Coronary artery (tissue), 2 donors: ENCODE results near the gene QTRT2.

Source experiments
- DNase-seq: peaks from one replicate; pipeline ENCODE4 v3.0.0-alpha.2; 2017; ENCODE audit warnings: low spot score
- H3K27ac ChIP-seq, 2 donors: fragments of 200-600 bp; sonication (generic); one replicate each; pipeline ENCODE4 v1.5.1; 2016 to 2019
- H3K4me3 ChIP-seq: fragments of 200-600 bp; sonication (generic); 2 replicates; pipeline ENCODE4 v1.5.1; 2016; ENCODE audit warnings: mild to moderate bottlenecking, moderate library complexity
- TF ChIP-seq, protein P1 (sequence below): fragments of 200-600 bp; sonication (generic); IDR thresholded peaks from one replicate; pipeline ENCODE4 v1.5.1; 2019; ENCODE audit warnings: antibody characterized with exemption

Gene QTRT2

DNA sequence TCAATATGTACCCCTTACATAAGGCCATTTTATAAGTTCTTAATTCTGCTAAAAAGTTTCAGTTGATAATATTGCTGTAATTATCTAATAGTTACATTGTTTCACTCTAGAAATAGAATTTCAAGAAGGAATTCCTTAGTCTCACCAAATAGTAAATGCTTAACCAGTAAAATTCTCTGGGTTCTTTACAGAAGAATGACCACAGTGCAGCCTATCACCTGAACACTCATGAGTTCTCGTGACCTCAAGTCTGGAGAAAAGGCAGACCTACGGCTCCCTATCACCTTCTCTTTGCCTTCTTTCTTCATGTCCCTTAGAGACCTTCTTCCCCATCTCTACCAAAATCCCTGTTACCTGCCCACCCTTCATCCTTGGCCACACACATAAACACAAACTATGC lies 31.1 kb upstream of the QTRT2 start:
- H3K4me3 ChIP-seq: no peak overlapping the region
- TF ChIP-seq, protein P1, sequence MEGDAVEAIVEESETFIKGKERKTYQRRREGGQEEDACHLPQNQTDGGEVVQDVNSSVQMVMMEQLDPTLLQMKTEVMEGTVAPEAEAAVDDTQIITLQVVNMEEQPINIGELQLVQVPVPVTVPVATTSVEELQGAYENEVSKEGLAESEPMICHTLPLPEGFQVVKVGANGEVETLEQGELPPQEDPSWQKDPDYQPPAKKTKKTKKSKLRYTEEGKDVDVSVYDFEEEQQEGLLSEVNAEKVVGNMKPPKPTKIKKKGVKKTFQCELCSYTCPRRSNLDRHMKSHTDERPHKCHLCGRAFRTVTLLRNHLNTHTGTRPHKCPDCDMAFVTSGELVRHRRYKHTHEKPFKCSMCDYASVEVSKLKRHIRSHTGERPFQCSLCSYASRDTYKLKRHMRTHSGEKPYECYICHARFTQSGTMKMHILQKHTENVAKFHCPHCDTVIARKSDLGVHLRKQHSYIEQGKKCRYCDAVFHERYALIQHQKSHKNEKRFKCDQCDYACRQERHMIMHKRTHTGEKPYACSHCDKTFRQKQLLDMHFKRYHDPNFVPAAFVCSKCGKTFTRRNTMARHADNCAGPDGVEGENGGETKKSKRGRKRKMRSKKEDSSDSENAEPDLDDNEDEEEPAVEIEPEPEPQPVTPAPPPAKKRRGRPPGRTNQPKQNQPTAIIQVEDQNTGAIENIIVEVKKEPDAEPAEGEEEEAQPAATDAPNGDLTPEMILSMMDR: no peak
- no peak for DNase-seq
- no peak overlapping the region for H3K27ac ChIP-seq

DNA sequence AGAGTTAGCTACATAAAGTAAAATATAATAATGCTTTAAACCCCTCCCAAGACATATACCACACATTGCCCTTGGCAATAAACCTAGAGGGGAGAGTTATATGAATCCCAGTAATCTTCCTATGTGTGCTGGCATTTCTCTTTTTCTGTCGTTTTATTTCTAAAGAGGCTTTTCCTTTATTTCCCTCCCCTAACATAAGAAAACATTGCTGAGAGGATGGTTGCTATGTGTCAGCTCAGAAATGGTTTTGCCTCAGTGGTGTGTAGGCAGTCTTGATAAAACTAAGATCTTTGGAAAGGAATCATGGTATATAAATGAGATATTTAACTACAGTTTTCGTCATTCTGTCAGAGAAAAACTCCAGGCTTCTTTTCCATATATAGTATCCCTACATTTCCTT lies 30.2 kb upstream of the QTRT2 start:
- TF ChIP-seq, protein P1: no peak

DNA sequence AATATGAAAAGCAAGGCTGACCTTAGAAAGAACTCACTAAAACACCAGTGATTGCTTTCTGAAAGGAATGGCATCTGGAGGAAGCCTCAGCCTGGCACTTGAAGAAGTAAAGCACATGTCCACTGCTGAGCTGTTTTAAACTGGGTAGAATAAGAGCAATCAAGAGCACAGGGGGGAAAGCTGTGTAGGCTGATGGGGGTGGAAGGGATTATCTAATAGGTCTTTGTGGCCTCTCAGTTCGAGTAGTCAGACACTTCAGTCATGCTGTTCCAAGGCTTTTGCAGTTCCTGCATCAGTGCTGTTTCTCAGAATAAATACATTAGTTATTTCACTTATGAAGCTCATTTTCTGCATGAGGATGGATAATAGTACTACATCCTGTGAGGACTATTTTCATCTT lies 22.8 kb upstream of the QTRT2 start:
- no peak overlapping the region for H3K4me3 ChIP-seq
- no peak overlapping the region for H3K27ac ChIP-seq
- DNase-seq: no peak
- TF ChIP-seq, protein P1: no peak

More for the DNA sequence above, 30.2 kb upstream of the QTRT2 start:
- Histone ChIP-seq H3K27ac (no peak overlapping the region), H3K4me3 (no peak overlapping the region)
- no peak for DNase-seq

DNA sequence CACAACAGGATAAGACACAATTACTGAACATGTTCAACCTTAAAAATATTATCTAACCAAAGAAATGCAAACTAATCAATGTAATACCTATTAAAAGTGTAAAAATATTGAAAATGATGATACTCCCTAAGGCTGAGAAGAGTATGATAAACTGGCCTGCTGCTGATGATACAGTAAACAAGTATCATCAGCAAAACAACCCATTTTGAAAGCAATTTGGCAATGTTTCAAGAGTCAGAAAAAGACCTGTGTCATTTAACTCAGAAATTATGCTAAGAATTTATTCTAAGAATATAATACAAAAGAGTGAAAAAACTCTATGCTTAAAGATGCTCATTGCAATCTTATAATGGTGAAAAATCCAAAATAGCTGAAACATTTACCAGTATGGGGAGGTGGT lies 22.3 kb upstream of the QTRT2 start:
- Histone ChIP-seq H3K27ac (no peak overlapping the region), H3K4me3 (no peak overlapping the region)
- TF ChIP-seq, protein P1: no peak
- DNase-seq: no peak

DNA sequence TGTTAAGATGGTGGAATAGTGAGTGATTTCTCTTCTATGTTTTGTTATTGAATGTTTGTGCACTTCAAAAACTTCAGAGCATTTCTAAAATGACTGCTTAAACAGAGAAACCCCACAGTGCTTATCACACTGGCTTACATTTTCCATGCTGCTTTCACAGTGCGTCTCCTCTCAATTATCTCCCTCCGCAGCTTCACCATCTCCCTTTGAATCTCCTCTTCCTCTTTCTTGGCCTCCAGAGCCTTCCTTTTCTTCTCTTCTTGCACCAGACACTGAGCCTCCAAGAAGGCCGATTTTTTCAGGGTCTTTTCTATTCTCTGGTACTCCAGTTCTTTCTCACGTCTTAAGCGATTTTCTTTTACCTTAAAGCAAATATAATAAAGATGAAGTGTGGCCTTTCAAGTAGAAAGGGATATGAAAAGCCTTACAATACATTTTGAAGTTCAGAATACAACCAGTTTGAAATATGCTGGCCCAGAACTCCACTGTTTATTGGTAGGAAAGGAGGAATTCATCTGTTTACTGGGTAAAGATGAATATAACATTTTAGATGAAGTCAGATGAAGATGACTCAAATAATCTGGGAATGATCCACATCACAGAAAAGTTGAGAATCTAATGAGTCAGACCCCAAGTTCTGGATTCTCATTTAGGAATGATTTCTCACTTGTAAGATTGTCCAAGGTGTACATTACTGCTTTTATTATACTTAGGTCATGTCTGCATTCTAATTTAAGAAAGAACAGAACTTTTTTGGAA lies 21.6 kb upstream of the QTRT2 start:
- no peak for DNase-seq
- TF ChIP-seq, protein P1: no peak
- Histone ChIP-seq H3K27ac (no peak overlapping the region), H3K4me3 (no peak overlapping the region)

DNA sequence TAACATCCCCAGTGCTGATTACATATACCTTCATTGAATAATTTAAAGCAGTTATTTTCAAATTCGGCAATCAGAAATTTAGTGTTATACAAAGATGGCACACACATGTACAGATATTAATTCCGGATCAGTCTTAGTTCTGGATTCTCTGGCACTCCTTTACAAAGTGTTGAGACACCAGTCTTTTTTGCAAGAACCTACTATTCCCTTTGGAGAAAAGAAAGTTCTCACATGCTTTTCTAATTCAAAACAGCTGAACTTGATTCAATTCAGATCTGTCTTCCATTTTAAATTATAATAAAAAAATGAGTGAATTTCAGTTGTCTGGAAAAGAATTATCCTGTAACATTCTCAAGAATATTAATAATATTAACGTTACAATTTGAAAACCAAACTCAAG lies 20.6 kb upstream of the QTRT2 start:
- Histone ChIP-seq H3K27ac (no peak overlapping the region), H3K4me3 (no peak overlapping the region)
- DNase-seq: no peak
- TF ChIP-seq, protein P1: no peak

DNA sequence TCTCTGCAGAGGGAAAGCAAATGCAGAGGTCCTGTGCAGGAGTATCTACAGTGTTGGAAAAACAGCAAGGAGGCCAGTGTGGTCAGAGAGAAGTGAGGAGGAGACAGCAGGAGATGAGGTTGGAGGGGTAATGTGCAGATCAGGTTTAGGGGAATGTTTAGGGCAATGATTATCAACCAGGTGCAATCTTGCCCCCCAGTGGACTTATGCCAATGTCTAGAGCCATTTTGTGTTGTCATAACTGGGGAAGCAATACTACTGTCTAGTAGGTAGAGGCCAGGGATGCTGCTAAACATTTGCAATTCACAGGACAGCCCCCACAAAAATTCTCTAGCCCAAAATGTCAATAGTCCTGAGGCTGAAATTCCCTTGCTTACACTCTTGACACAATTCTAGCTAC lies 13.3 kb upstream of the QTRT2 start:
- H3K4me3 ChIP-seq: no peak overlapping the region
- TF ChIP-seq, protein P1: no peak
- no peak for DNase-seq
- no peak overlapping the region for H3K27ac ChIP-seq
